Activated effector memory CD4-positive, alpha-beta T cell treated with Interleukin-2 at 50 U/mL for 16 hours (primary cell): ENCODE data around the gene UBQLN3.

Experiments
- DNase-seq: peaks from one replicate; pipeline ENCODE4 v3.0.0-alpha.2; 2020

UBQLN3 gene

DNA sequence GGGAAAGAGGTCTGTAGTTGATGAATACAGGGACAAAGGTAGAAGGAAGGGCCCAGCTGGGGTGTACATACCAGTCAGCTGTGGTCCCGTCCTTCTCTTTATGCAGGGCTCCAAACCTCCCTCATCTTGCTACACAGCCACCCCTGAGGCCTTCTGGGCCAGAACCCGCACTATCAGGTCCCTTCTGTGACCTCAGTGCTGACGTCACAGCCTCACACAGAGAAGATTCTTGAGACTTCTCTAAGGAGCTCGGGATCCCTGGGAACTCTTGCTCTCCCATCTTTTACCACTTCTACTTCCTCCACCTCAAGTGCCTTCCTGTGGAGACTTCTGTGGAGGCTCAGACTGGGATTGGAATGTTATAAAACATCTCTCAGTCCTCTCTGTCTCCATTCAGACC is at the start of gene UBQLN3:
UBQLN3 (minus strand) TSS at position 155 of the 400 bp plus-strand sequence. CDS start 399 bp downstream, outside the sequence.
- DNase-seq, result no peak

DNA sequence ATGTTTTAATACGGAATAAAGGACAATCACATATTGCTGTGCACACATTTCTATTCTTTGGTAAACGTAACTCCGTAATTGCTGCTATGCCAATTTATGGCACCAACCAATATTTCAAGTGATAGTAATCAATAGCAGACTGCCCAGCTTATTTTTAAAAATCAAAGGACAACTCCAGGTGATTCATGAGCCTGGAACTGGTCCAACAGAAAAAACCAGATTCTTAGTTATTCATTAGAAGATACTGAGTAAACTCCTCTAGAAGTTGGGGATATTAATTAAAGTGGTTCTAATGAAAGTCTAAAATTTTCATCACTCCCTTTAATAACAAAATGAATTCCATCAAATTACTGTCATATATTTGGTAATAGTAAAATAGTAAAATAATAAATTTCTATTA is 48.0 kb upstream of the UBQLN3 start:
- no peak for DNase-seq

DNA sequence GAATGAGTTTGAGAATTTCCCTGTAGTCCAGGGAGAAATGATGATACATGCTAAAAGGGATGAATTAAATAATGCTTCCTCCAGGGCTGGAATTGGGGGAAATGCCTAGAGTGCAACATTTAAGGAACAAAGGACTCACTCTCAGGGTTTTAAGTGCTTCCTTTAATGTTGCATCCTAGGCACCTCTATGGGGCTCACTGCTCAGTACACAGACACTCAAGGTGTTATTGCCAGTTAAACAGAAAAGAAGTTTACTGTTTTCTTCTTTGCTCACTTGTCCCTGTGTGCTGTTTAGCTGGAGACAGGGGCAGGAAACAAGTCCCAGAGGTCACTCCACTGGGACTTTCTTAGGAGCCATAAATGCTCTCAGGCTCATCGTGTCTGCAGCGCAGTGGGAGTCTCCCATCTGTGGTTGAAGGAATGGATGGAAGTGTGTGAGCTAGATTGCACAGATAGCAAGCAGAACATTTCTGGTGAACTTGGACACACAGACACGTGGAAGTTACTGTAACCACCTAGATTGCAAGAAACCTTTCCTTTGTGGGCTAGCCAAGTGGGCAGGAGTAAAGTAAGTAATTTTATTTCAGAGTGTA is 46.9 kb upstream of the UBQLN3 start:
- no peak for DNase-seq

DNA sequence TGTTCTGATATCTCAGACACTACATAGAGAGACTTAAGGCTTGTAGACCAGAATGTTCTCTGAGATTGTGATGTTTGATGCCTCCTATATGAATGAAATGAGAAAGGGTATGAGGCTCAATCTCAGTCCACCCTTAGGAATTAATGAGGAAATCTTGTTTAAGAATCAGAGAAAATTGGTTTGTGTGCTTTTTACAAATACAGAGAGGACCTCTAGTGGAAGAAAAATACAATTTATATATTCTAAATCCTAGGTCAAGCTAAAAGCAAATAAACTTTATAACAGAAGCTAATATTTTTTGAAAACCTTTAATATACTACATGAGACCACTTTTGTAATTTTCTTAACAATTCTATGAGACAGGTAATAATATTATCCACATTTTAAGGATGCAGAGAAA is 43.6 kb upstream of the UBQLN3 start:
- DNase-seq, result no peak

DNA sequence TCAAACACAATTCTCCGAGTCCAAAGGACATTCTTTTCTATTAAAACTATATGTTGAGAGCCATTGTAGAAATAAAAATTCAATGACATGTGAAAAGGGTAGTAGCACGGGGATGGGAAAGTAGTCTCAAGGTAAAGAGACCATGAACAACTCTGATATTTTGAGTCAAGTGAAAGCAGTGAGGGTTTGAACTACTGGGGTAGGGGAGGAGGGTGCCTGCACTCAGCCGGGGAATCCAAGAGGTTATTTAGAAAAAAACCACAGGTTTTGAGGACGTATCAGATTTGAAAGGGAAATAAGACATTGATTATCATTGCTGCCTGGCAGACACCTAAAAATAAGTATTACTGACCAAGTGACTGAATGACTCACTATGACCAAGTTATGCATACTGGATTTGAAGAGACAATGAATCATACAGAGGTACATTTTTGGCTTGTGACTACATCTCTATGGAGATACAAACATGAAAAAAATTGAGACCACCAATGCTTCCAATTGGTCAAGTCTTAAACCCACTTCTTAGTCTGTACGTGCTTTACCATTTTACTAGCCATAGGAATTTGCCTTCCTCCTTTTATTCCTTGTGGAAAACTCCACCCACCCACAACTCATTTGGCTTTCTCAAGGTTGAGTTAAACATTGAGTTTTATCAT is 40.8 kb upstream of the UBQLN3 start:
- DNase-seq, result no peak

DNA sequence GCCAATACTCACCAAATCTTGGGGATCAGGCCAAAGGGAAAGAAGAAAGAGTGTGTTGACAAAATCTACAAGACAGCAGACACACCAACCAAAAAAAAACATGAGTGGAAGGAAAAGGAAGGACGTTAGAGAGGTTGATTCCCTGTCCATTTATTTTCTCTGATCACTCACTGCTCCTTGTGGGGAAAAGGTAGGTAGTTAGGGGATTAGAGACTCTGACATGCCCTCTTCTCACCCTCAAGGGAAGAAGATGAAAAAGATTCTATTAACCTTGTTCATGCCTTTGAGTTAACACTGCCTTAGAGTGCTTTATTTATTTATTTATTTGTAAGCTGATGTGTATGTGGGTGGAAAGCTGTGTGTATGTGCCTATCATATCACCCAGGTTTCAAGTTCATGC is 38.7 kb upstream of the UBQLN3 start, which contains the start of gene OR52H1:
OR52H1 (minus strand) TSS at position 101 of the 400 bp plus-strand sequence. CDS start 3,035 bp downstream, outside the sequence.
- no peak for DNase-seq

DNA sequence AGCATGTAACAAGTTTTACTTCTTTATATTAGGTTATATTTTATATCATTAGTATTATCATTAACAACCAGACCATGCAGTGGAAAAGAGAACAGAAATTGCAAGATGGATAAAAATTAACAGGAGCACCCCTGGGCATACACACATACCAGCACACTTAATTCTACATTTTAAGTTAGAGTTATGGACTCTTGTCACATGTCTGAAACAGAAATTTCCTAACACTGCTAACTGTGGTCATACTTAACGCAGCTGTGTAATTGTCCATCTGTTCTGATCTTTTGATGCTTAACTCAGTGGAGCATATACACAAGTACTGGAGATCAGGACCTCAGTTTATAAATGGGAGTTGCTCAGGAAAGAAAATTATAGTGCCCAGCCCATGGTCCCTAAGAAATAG is 38.2 kb upstream of the UBQLN3 start:
- no peak for DNase-seq

DNA sequence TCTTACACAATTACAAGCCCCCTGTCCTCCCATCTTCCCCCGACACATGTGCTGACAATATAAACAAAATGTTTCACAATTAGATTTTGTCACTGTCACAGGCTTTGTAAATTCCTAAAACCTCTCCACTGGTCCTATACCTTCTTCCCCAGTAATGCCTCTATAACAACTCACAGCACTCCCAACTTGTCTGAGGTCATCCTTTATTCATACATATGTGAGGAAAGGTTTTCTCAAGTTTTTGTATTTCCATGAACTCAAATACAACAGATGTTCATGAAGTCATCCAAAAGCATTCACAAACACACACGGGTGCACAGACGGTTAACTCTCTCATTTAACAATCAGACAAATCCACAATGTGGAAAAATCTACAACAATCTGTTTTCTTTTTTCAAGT is 36.7 kb upstream of the UBQLN3 start:
- DNase-seq, result no peak

DNA sequence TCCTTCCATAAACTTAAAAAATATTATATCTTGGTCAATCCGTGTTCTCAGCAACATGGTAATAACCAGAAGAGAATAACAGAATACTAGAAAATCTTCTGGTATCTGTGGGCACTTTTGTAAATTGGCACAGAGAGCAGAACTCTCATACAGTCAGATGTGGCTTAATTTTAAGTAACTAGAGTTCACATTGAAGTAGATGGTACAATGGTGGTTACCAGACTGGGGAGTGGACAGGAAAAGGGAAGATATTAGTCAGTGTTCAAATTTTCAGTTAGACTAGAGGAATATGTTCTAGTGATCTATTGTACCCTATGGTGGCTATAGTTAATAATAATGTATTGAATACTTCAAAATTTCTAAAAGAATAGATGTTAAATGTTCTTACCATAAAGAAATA is 31.7 kb upstream of the UBQLN3 start:
- no peak for DNase-seq

DNA sequence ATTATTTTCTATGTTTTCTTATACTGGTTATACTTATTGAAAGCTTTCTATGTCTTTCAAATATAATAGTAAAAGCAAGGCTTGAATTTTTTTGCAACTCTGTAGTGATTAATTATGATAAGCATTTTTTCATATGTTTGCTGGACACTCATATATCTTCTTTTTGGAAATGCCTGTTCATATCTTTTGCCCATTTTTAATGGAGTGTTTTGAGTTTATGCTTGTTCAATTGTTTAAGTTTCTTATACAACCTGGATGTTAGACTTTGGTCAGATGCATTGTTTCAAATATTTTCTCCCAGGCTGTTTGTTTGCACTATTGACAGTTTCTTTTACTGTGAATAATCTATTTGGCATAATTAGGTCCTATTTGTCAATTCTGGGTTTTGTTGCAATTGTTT is 26.7 kb upstream of the UBQLN3 start:
- no peak for DNase-seq

DNA sequence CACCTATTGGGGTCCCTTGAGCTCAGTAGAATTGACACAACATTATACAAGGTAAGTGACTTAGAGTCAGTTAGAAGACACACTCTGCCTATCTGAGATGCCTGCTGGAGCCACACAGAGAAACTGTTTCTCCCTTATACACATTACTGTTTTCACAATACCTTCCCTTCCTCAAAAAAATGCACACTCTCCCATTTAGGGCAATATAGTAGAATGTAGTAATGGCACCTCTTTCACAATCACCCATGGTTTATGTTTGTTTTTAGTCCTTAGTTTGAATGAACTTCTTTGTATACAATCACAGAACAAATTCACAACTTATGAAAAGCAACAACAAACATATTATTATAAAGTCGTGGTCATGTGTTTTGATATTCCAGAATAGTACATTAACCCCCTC is 24.3 kb upstream of the UBQLN3 start:
- no peak for DNase-seq

DNA sequence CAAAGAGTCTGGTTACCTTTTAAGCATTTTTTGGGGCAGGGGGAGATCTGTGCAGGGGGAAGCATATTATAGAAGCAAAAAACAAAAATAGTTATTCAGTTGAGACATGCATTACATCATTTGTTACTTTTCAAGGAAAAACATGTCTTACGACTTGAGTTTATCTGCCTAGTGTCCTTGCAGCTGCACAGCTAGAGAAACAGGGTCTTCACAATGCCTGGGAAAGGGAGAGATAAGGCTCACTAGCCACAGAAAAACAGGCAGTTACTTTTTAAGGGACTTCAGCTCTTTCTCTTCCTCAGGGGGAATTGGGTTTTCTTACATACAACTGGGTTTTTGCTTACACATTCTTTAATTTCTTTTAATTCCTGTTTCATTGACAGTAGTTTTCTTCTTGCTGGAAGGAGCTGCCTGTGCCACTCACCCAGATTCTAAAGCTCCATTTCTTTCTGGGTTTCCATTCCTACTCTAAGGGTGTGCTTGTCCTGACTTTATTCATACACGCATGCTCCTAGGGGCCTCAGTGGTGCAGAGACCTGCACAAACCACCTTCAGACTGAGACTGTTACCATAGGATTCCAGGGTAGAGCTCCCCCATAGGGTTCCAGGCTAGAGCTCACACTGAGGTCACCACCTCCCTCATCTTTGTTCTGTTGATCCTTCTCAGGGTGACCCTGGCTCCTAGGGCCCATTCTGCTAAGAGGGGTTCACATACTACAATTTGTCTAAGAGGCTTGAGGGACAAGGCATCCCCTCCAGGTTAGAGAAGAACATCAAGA is 21.5 kb upstream of the UBQLN3 start:
- no peak for DNase-seq

DNA sequence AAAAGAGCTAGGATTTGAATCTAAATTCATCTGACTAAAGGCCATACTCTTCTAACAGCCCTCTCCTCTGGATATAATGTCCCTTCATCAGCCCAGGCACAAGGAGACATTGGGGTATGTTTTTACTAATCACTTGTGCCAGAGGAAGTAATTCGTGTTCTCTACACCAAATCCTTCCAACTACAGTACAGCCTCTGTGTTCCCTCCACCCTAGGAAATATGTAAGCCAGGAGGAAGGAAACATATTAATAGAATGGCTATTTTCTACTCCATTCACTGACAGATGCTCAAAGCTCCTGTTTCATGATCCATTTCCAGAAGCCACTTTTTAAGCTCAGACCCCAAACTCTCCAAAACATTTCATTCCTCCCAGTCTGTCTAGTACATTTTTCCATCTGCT is 18.7 kb upstream of the UBQLN3 start:
- DNase-seq, result no peak

DNA sequence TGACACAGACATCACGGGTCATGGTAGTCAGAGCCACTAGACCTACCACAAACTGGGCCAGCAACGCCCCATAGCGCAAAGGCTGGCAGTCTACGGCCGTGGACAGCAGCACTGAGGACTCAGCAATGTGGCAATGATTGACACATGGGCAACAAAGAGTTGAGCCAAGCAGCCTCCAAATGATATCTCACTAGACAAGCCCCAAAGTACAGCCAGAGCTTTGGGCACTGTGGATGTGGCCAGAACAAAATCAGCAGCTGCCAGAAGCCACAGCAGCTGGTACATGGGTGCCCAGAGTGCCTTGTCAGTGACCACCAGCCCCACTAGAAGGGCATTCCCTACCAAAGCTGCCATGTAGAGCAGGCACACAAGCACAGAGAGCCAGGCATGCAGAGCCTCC is 18.0 kb upstream of the UBQLN3 start:
- DNase-seq, result no peak

DNA sequence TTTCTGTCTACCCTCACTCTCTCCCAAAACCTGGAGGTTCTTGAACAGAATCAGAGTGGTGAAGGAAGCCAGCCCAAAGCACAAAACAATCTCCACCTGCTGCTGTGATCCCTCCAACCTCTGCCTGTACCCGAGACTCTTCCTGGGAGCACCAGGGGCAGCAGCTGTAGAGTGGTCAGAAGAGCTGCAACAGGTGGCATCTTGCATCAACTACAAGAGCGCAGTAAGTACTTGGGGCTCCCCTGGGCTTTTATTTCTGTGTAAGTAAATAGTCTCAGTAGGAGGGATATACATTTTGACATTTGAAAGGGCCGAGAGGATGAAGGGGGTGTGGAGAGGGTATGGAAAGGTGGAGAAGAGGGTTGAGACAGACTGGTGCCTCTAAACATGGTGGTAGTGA is 15.0 kb upstream of the UBQLN3 start:
- DNase-seq, result no peak

DNA sequence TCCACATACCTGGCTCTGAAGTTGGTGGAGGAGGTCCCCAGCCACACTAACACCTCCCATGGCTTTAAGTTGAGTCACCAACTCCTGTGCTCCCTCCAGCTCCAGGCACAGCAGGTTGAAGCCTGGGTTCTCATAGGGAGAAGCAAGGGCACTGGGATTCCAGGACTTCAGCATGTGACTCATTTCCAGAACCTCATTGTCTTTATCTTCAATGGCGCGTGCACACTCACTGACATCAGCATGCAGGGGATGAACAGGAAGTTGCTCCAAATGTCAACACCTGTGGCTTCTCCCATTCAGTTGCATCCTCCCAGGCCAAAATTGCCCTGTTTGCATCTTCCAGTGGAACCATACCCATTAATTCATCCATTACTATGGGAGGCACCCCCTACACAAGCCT is 12.6 kb upstream of the UBQLN3 start:
- no peak for DNase-seq

DNA sequence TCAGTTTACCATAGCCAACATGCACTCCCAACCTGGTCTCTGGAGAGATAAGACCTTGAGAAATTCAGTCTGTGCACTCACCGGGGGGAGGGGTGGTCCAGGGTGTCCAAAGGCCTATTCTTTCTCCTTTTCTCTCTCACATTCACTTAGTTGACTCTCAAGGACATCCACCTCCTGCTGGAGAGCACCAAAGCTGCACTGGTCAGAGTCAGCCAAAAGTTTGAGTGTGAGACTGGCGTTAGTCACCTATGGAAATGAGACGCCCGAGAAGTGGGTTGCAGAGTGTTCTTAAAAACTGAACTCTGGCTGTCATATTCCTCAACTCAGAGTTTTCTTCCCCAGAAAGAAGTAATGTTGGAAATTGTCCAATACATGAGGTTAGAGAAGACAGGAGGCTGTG is 11.8 kb upstream of the UBQLN3 start:
- no peak for DNase-seq

DNA sequence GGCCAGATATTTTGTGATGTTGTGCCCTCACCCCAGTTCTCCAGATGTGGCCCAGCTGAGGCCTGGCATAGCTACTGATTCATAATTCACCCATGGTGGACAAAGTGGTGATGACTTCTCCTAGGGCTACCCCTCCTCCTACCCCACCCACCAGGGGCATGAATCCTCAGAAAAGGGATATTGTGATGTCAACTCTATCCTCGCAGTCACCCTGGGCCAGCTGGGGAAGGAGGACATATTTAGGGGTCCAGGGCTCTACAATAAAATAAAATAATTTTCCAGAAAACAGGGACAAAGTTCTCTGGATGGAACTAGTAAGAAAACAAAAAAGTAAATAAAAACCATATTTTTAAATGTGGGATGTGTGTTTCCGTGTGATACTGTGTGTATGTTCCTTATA is 6.8 kb upstream of the UBQLN3 start, which contains the start of gene UBQLNL:
UBQLNL (minus strand) TSS at position 101 of the 400 bp plus-strand sequence. CDS start 258 bp downstream, outside the sequence.
- DNase-seq, result no peak

DNA sequence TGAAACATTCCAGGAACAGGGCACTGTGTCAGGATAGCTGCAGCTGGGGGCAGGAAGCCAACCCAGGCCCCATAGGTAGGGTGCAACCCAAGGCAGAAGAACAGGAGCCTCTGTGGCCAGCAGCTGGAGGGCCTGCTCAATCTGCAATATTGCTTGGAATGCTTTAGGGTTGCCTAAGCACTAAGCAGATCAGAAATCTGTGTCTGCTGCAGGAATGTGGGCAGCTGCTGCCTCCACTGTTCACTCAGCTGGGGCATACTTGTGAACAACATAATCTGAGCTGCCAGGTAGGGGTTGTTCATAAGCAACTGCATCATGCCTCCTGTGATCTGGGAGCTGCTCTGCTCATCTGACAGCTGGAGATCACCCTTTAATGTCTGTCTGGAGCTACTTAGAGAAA is 5.1 kb upstream of the UBQLN3 start:
- no peak for DNase-seq

DNA sequence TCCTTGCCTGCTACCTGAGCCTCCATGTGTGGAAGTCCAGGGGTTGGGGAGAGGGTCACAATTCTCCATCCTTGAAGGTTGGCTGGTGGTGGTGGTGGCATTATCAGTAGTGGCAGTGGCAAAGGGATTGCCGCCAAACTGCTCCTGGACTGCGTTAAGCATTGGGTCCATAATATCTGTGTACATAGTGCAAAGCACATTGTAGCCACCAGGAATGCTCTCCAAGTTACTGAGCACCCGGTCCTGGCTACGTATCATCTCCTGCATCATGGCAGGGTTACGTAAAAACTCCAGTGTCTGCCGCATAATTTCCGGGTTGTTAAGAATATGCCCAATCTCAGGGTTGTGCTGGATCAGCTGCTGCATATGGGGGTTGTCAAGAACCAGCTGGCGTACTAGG is 1.2 kb downstream of the UBQLN3 start:
- DNase-seq, result no peak

DNA sequence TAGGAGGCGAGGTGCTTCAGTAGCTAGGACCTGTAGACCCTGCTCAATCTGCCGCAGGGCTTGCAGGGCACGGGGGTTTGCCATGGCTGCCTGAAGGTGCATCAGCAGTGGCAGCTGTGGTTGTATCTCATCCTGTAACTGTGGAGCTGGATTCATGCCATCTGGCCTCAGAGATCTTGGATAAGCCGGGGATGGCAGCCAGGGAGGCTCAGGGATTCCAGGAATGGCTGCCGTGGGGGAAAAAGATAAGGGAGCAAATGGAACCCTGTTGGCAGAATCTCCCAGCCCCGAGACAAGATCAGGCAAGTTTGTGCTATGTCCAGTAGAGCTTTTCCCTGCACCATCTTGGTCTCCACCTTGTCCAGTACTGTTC is 1.8 kb downstream of the UBQLN3 start:
- no peak for DNase-seq

DNA sequence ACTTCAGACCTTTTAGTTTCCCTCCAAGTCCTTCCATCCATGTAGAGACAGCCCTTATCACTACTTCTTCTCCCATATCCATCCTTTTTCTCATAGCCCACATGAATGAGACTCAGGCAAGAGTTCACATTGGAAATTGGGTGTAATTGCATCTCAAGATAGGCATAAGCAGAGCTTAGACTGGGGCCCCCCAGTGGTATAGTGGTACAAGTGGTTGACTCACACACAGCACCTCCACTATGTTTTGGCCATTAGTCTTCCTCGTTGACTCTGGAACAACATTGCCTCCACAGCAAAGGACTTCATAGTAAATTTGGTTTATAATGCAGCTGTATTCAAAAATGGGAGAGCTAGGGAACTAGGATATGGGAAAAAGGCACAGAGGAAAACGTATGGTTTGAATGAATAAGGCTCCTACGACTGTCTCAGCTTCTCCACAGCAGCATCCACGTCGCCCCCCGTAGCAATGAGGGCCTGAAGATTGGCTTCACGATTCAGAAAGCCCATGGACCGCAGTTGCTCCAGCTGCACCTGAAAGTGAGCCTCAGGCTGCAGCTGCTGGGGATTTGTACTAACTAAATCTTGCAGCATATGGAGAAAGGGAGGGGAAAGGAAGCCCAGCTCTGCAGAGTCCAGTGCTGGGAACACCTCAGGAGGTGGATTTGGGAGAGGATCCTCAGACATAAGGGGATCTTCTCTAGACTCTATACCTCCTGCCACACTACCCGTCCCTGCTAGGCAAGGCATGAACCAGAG is 2.4 kb downstream of the UBQLN3 start:
- DNase-seq, result no peak

DNA sequence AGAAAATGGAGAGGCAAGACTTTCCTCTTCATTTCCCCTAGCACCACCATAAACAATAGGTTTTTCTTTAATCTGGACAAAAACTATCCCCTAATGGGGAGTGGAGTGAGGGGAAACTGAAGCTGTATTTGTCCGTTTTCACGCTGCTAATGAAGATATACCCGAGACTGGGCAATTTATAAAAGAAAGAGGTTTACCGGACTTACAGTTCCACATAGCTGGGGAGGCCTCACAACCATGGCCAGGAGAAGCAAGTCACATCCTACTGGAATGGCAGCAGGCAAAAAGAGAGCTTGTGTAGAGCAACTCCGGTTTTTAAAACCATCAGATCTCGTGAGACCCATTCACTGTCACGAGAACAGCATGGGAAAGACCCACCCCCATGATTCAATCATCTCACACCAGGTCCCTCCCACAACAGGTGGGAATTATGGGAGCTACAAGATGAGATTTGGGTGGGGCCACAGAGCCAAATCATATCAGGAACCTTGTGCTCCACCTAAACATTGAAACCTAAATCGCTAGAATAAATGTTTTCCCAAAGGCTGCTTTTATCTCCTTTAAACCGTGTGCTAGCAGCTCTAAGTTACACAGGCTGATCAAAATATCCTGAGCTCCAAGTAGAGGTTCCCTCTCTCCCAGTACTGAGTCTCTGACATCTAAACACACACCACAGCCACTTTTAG is 4.3 kb downstream of the UBQLN3 start:
- no peak for DNase-seq
